ENCODE measurements around the gene CORO6. TPM values are rescaled to one million over a fixed set of nuclear protein-coding genes. Genes with fewer than 3 reads are reported as not detected.

The CORO6 gene
- total and polyA plus RNA-seq, 2 donors from 2014 or later: 2.1 to 5.9 TPM

- TF ChIP-seq CTCF (IDR thresholded peaks at IDR 0.05; ENCODE audit: borderline replicate concordance, extremely low read depth, insufficient read depth): no peak
- Histone ChIP-seq H3K4me3 (ENCODE audit: low read length in 3 of 3) (no peak overlapping the region), H3K27ac (ENCODE audit: low read depth in 2 of 2, low read length in 2 of 2) (no peak overlapping the region), H3K27me3 (ENCODE audit: control insufficient read depth, insufficient read depth, low read length) (no peaks in the 10 kb centered on the region), H3K4me1 (ENCODE audit: control insufficient read depth in 2 of 3, insufficient read depth in 2 of 3, low read depth in 1 of 3, low read length in 3 of 3) (peaks cover 0 to 3% (median 3%) of the 10 kb centered on the region in 3 donors), H3K9me3 (ENCODE audit: control insufficient read depth in 2 of 3, insufficient read depth in 1 of 3, low read length in 3 of 3) (no peaks in the 10 kb centered on the region), H3K9ac (ENCODE audit: low read length in 3 of 3) (no peak overlapping the region), H3K36me3 (ENCODE audit: control insufficient read depth in 2 of 3, insufficient read depth in 3 of 3, low read length in 3 of 3) (peaks cover 0 to 19% (median 18%) of the 10 kb centered on the region in 3 donors)
- intact Hi-C loops (cut with DNase I): no loop called here
- DNase-seq (peak in 1 of 5 donors; percentile 35), FAIRE-seq (no peak)
Observed at GRCh38 chr17:29578626-29579485, 43.9 kb downstream of the CORO6 start.

GRCh38 chr17:29577385-29578211 lies 45.1 kb downstream of the CORO6 start:
- no peaks in the 10 kb centered on the region for H3K9me3 ChIP-seq (ENCODE audit: control insufficient read depth in 2 of 3, insufficient read depth in 1 of 3, low read length in 3 of 3)
- H3K9ac ChIP-seq (ENCODE audit: low read length in 3 of 3): no peak overlapping the region
- peaks cover 0 to 3% (median 2%) of the 10 kb centered on the region in 3 donors for H3K4me1 ChIP-seq (ENCODE audit: control insufficient read depth in 2 of 3, insufficient read depth in 2 of 3, low read depth in 1 of 3, low read length in 3 of 3)
- H3K36me3 ChIP-seq (ENCODE audit: control insufficient read depth in 2 of 3, insufficient read depth in 3 of 3, low read length in 3 of 3): peaks cover 0 to 19% (median 18%) of the 10 kb centered on the region in 3 donors
- no peak for FAIRE-seq
- H3K4me3 ChIP-seq (ENCODE audit: low read length in 3 of 3): no peak overlapping the region
- TF ChIP-seq CTCF (IDR thresholded peaks at IDR 0.05; ENCODE audit: borderline replicate concordance, extremely low read depth, insufficient read depth): no peak
- peak in 2 of 5 donors; percentile 57 to 58 for DNase-seq
- no peaks in the 10 kb centered on the region for H3K27me3 ChIP-seq (ENCODE audit: control insufficient read depth, insufficient read depth, low read length)
- H3K27ac ChIP-seq (ENCODE audit: low read depth in 2 of 2, low read length in 2 of 2): no peak overlapping the region
- intact Hi-C loops (cut with DNase I): no loop called here

GRCh38 chr17:29577001-29577370 lies 45.7 kb downstream of the CORO6 start:
- no peaks in the 10 kb centered on the region for H3K9me3 ChIP-seq (ENCODE audit: control insufficient read depth in 2 of 3, insufficient read depth in 1 of 3, low read length in 3 of 3)
- H3K36me3 ChIP-seq (ENCODE audit: control insufficient read depth in 2 of 3, insufficient read depth in 3 of 3, low read length in 3 of 3): peaks cover 0 to 19% (median 13%) of the 10 kb centered on the region in 3 donors
- H3K27me3 ChIP-seq (ENCODE audit: control insufficient read depth, insufficient read depth, low read length): no peaks in the 10 kb centered on the region
- no peak for TF ChIP-seq CTCF (IDR thresholded peaks at IDR 0.05; ENCODE audit: borderline replicate concordance, extremely low read depth, insufficient read depth)
- DNase-seq: peak in 3 of 5 donors; percentile 36 to 63 (median 38)
- H3K4me1 ChIP-seq (ENCODE audit: control insufficient read depth in 2 of 3, insufficient read depth in 2 of 3, low read depth in 1 of 3, low read length in 3 of 3): peaks cover 0 to 3% (median 2%) of the 10 kb centered on the region in 3 donors
- FAIRE-seq: no peak
- no peak overlapping the region for H3K4me3 ChIP-seq (ENCODE audit: low read length in 3 of 3)
- intact Hi-C loops (cut with DNase I): no loop called here
- H3K27ac ChIP-seq (ENCODE audit: low read depth in 2 of 2, low read length in 2 of 2): no peak overlapping the region
- H3K9ac ChIP-seq (ENCODE audit: low read length in 3 of 3): no peak overlapping the region

Measured in kidney (tissue), 14 donors.